Vagina (tissue), 2 donors: ENCODE results near the gene RPL5. TPM values are rescaled to one million over a fixed set of nuclear protein-coding genes. Genes with fewer than 3 reads are reported as not detected.

Source experiments
- DNase-seq, 2 donors: peaks; one replicate each; pipeline ENCODE4 v3.0.0-alpha.2; 2017; ENCODE audit errors: extremely low spot score in 2 of 2
- H3K27ac ChIP-seq: fragments of 200-600 bp; sonication (generic); one replicate; pipeline ENCODE4 v1.5.1; 2019
- H3K27me3 ChIP-seq: fragments of 200-600 bp; sonication (generic); one replicate; pipeline ENCODE4 v1.5.1; 2019
- H3K36me3 ChIP-seq, 2 donors: fragments of 200-600 bp; sonication (generic); one replicate each; pipeline ENCODE4 v1.5.1; 2017 to 2019
- H3K4me1 ChIP-seq: fragments of 200-600 bp; sonication (generic); one replicate; pipeline ENCODE4 v1.5.1; 2019
- H3K4me3 ChIP-seq, 2 donors: fragments of 200-600 bp; sonication (generic); 1 replicate in 1 of 2; 2 replicates in 1 of 2; pipeline ENCODE4 v1.5.1; 2016 to 2019
- H3K9me3 ChIP-seq: fragments of 200-600 bp; sonication (generic); one replicate; pipeline ENCODE4 v1.5.1; 2019
- CTCF ChIP-seq, 3 experiments: fragments of 450-650 bp in 2 of 3; fragments of 200-600 bp in 1 of 3; sonication (generic) in 1 of 3; IDR thresholded peaks; one replicate each; pipeline ENCODE4 v1.5.1; 2017 to 2019; ENCODE audit warnings: antibody characterized with exemption in 3 of 3, mild to moderate bottlenecking in 2 of 3, moderate library complexity in 2 of 3
- POLR2A ChIP-seq, 2 donors: fragments of 450-650 bp; IDR thresholded peaks; one replicate each; pipeline ENCODE4 v1.6.1; 2017; ENCODE audit warnings: antibody characterized with exemption in 2 of 2, mild to moderate bottlenecking in 2 of 2, moderate library complexity in 2 of 2
- POLR2AphosphoS5 ChIP-seq, 2 donors: sonication (generic); formaldehyde crosslinking; IDR thresholded peaks; one replicate each; pipeline ENCODE4 v1.9.0; 2017; ENCODE audit warnings: antibody characterized with exemption in 2 of 2, mild to moderate bottlenecking in 2 of 2, low read depth in 1 of 2; ENCODE audit not compliant: insufficient read depth in 1 of 2
- intact Hi-C: fragments of 100-400 bp; cut with DNase I; formaldehyde crosslinking; loops from one replicate; pipeline ENCODE4 v1.15.1; 2023
- total RNA-seq: library from RNA; depleted of rRNA; stranded (reverse); fragments of >200 nt; gene quantifications from one replicate; pipeline ENCODE4 v1.2.3, GENCODE V29; 2016

RPL5 gene
- total RNA-seq, 1 donor from 2014 or later, result 1,502 TPM

- Histone ChIP-seq H3K9me3 (no peaks in the 10 kb centered on the region), H3K4me1 (peaks cover 51% of the 10 kb centered on the region), H3K27me3 (no peaks in the 10 kb centered on the region), H3K27ac (no peak overlapping the region), H3K36me3 (peaks cover 0 to 93% of the 10 kb centered on the region in 2 donors), H3K4me3 (no peak overlapping the region)
- TF ChIP-seq POLR2A (IDR thresholded peaks at IDR 0.05), result no peak
- no peak for TF ChIP-seq POLR2AphosphoS5 (IDR thresholded peaks at IDR 0.05; ENCODE audit: insufficient read depth in 1 of 2, low read depth in 1 of 2)
- TF ChIP-seq CTCF (IDR thresholded peaks at IDR 0.05), result no peak
- intact Hi-C loops, result no loop called here
- no peak for DNase-seq
Measured at GRCh38 chr1:92839442-92839841, 7.6 kb downstream of the RPL5 start.

GRCh38 chr1:92840600-92840999 is 8.8 kb downstream of the RPL5 start:
- Histone ChIP-seq H3K36me3 (peaks cover 0 to 84% of the 10 kb centered on the region in 2 donors), H3K4me3 (no peak overlapping the region), H3K27ac (no peak overlapping the region), H3K4me1 (peaks cover 40% of the 10 kb centered on the region), H3K27me3 (no peaks in the 10 kb centered on the region), H3K9me3 (no peaks in the 10 kb centered on the region)
- DNase-seq, result no peak
- TF ChIP-seq POLR2A (IDR thresholded peaks at IDR 0.05), result no peak
- no peak for TF ChIP-seq CTCF (IDR thresholded peaks at IDR 0.05)
- TF ChIP-seq POLR2AphosphoS5 (IDR thresholded peaks at IDR 0.05; ENCODE audit: insufficient read depth in 1 of 2, low read depth in 1 of 2), result no peak
- intact Hi-C loops, result no loop called here

- DNase-seq, result no peak
- Histone ChIP-seq H3K4me3 (no peak overlapping the region), H3K27ac (no peak overlapping the region), H3K27me3 (no peaks in the 10 kb centered on the region), H3K36me3 (peaks cover 0 to 69% of the 10 kb centered on the region in 2 donors), H3K9me3 (no peaks in the 10 kb centered on the region), H3K4me1 (peaks cover 22% of the 10 kb centered on the region)
- intact Hi-C loops, result no loop called here
- TF ChIP-seq POLR2AphosphoS5 (IDR thresholded peaks at IDR 0.05; ENCODE audit: insufficient read depth in 1 of 2, low read depth in 1 of 2) (no peak), POLR2A (IDR thresholded peaks at IDR 0.05) (no peak), CTCF (IDR thresholded peaks at IDR 0.05) (no peak)
Measured at GRCh38 chr1:92842082-92843045, 10.5 kb downstream of the RPL5 start.

- Histone ChIP-seq H3K9me3 (no peaks in the 10 kb centered on the region), H3K4me1 (peaks cover 15% of the 10 kb centered on the region), H3K4me3 (no peak overlapping the region), H3K27me3 (no peaks in the 10 kb centered on the region), H3K36me3 (peaks cover 0 to 62% of the 10 kb centered on the region in 2 donors), H3K27ac (no peak overlapping the region)
- intact Hi-C loops, result no loop called here
- no peak for DNase-seq
- TF ChIP-seq CTCF (IDR thresholded peaks at IDR 0.05) (no peak), POLR2AphosphoS5 (IDR thresholded peaks at IDR 0.05; ENCODE audit: insufficient read depth in 1 of 2, low read depth in 1 of 2) (no peak), POLR2A (IDR thresholded peaks at IDR 0.05) (no peak)
Measured at GRCh38 chr1:92843046-92843423, 11.2 kb downstream of the RPL5 start.
